H9 (cell line): ENCODE results near the gene CCSER1. TPM values are rescaled to one million over a fixed set of nuclear protein-coding genes. Genes with fewer than 3 reads are reported as not detected.

Source experiments
- DNase-seq: peaks from one replicate; pipeline ENCODE4 v3.0.0-alpha.2; 2017
- H2AFZ ChIP-seq: one replicate; pipeline ENCODE4 v1.6.1; 2013; ENCODE audit warnings: mild to moderate bottlenecking, low read length, control low read depth, moderate library complexity
- H2AK5ac ChIP-seq: 2 replicates; pipeline ENCODE4 v1.6.1; 2013; ENCODE audit warnings: low read length, control low read depth, mixed read lengths; ENCODE audit not compliant: insufficient read length
- H2BK120ac ChIP-seq: one replicate; pipeline ENCODE4 v1.6.1; 2013; ENCODE audit warnings: low read depth, mild to moderate bottlenecking, low read length, control low read depth, inconsistent platforms; ENCODE audit not compliant: poor library complexity, severe bottlenecking
- H2BK12ac ChIP-seq: 2 replicates; pipeline ENCODE4 v1.6.1; 2013; ENCODE audit warnings: low read length, control low read depth, mixed read lengths, low read depth; ENCODE audit not compliant: insufficient read length
- H2BK15ac ChIP-seq: 2 replicates; pipeline ENCODE4 v1.6.1; 2013; ENCODE audit warnings: low read depth, low read length, control low read depth
- H2BK20ac ChIP-seq: one replicate; pipeline ENCODE4 v1.6.1; 2013; ENCODE audit warnings: low read depth, mild to moderate bottlenecking, low read length, control low read depth, inconsistent platforms; ENCODE audit not compliant: poor library complexity, severe bottlenecking
- H2BK5ac ChIP-seq: 2 replicates; pipeline ENCODE4 v1.6.1; 2013; ENCODE audit warnings: low read length, control low read depth, mixed read lengths; ENCODE audit not compliant: insufficient read length
- H3K14ac ChIP-seq: 2 replicates; pipeline ENCODE4 v1.6.1; 2013; ENCODE audit warnings: low read length, control low read depth; ENCODE audit not compliant: insufficient read depth
- H3K18ac ChIP-seq: 2 replicates; pipeline ENCODE4 v1.6.1; 2013; ENCODE audit warnings: low read depth, mild to moderate bottlenecking, mixed read lengths, low read length, control low read depth; ENCODE audit not compliant: insufficient read length
- H3K23ac ChIP-seq: 2 replicates; pipeline ENCODE4 v1.6.1; 2013; ENCODE audit warnings: low read length, control low read depth, mixed read lengths, low read depth; ENCODE audit not compliant: insufficient read length
- H3K23me2 ChIP-seq: 2 replicates; pipeline ENCODE4 v1.6.1; 2013; ENCODE audit warnings: low read depth, mild to moderate bottlenecking, mixed read lengths, low read length, control low read depth; ENCODE audit not compliant: insufficient read length, poor library complexity, severe bottlenecking
- H3K27ac ChIP-seq: 2 replicates; pipeline ENCODE4 v1.5.1; 2013; ENCODE audit warnings: low read length, control low read depth, mixed read lengths, low read depth; ENCODE audit not compliant: insufficient read length
- H3K27me3 ChIP-seq: 2 replicates; pipeline ENCODE4 v1.6.1; 2013; ENCODE audit warnings: low read length, control low read depth, inconsistent platforms; ENCODE audit not compliant: insufficient read depth
- H3K4ac ChIP-seq: 2 replicates; pipeline ENCODE4 v1.6.1; 2013; ENCODE audit warnings: low read depth, mild to moderate bottlenecking, control low read depth, inconsistent platforms, low read length, moderate library complexity
- H3K4me1 ChIP-seq: 2 replicates; pipeline ENCODE4 v1.6.1; 2013; ENCODE audit warnings: low read length, control low read depth, inconsistent platforms; ENCODE audit not compliant: insufficient read depth
- H3K4me2 ChIP-seq: 2 replicates; pipeline ENCODE4 v1.6.1; 2013; ENCODE audit warnings: low read length, control low read depth, mixed read lengths; ENCODE audit not compliant: insufficient read length, insufficient read depth
- H3K56ac ChIP-seq: 2 replicates; pipeline ENCODE4 v1.6.1; 2013; ENCODE audit warnings: low read depth, mild to moderate bottlenecking, mixed read lengths, low read length, control low read depth; ENCODE audit not compliant: insufficient read length
- H3K79me1 ChIP-seq: 2 replicates; pipeline ENCODE4 v1.6.1; 2013; ENCODE audit warnings: low read depth, mild to moderate bottlenecking, moderate library complexity, low read length, control low read depth, inconsistent platforms; ENCODE audit not compliant: insufficient read depth, poor library complexity, severe bottlenecking
- H3K79me2 ChIP-seq: 2 replicates; pipeline ENCODE4 v1.6.1; 2013; ENCODE audit warnings: low read length, control low read depth, inconsistent platforms; ENCODE audit not compliant: insufficient read depth
- H3K9ac ChIP-seq: 2 replicates; pipeline ENCODE4 v1.6.1; 2013; ENCODE audit warnings: low read length, control low read depth, mixed read lengths; ENCODE audit not compliant: insufficient read length; ENCODE audit errors: extremely low read depth
- H3K9me3 ChIP-seq: one replicate; pipeline ENCODE4 v1.6.1; 2013; ENCODE audit warnings: low read depth, low read length, inconsistent platforms; ENCODE audit not compliant: control insufficient read depth
- H3T11ph ChIP-seq: one replicate; pipeline ENCODE4 v1.6.1; 2013; ENCODE audit warnings: mild to moderate bottlenecking, low read length, control low read depth, inconsistent platforms
- H4K20me1 ChIP-seq: one replicate; pipeline ENCODE4 v1.6.1; 2013; ENCODE audit not compliant: control insufficient read depth, insufficient read length, insufficient read depth
- H4K5ac ChIP-seq: 2 replicates; pipeline ENCODE4 v1.6.1; 2013; ENCODE audit warnings: low read depth, mild to moderate bottlenecking, mixed read lengths, low read length, control low read depth; ENCODE audit not compliant: insufficient read length
- H4K8ac ChIP-seq: replicated peaks from 2 replicates; pipeline ENCODE4 v1.6.1; 2013; ENCODE audit warnings: low read length, control low read depth, mixed read lengths, low read depth; ENCODE audit not compliant: insufficient read length
- H4K91ac ChIP-seq: 2 replicates; pipeline ENCODE4 v1.6.1; 2013; ENCODE audit warnings: low read depth, mild to moderate bottlenecking, moderate library complexity, mixed read lengths, low read length, control low read depth; ENCODE audit not compliant: insufficient read length
- H3K27ac Mint-ChIP-seq, 3 experiments: 2 replicates in 2 of 3; 3 replicates in 1 of 3; pipeline ENCODE4 v1.8.0; 2020 to 2021; ENCODE audit warnings: mixed read lengths in 3 of 3, mild to moderate bottlenecking in 1 of 3, moderate library complexity in 1 of 3
- H3K27me3 Mint-ChIP-seq: 2 replicates; pipeline ENCODE4 v1.8.0; 2021; ENCODE audit warnings: low read depth, mild to moderate bottlenecking, moderate library complexity, mixed read lengths
- H3K36me3 Mint-ChIP-seq, 3 experiments: 2 replicates in 2 of 3; 3 replicates in 1 of 3; pipeline ENCODE4 v1.8.0; 2020 to 2021; ENCODE audit warnings: low read depth in 3 of 3, mixed read lengths in 3 of 3; ENCODE audit not compliant: insufficient read depth in 1 of 3
- H3K4me1 Mint-ChIP-seq, 2 experiments: 2 replicates each; pipeline ENCODE4 v1.8.0; 2020; ENCODE audit warnings: mixed read lengths in 2 of 2
- H3K4me3 Mint-ChIP-seq, 2 experiments: 2 replicates in 1 of 2; 3 replicates in 1 of 2; pipeline ENCODE4 v1.8.0; 2020 to 2021; ENCODE audit warnings: mild to moderate bottlenecking in 2 of 2, mixed read lengths in 2 of 2, moderate library complexity in 1 of 2
- H3K9me3 Mint-ChIP-seq, 2 experiments: 2 replicates in 1 of 2; 3 replicates in 1 of 2; pipeline ENCODE4 v1.8.0; 2020; ENCODE audit warnings: mild to moderate bottlenecking in 2 of 2, mixed read lengths in 2 of 2, moderate library complexity in 1 of 2
- WGBS: extraction: QIAGEN DNeasy Blood & Tissue Kit; methylation state at CpG from one replicate; pipeline ENCODE4 v1.1.7; 2013; ENCODE audit warnings: missing lambda C conversion rate, low lambda C conversion rate, mixed read lengths; ENCODE audit not compliant: insufficient read length; ENCODE audit errors: extremely low coverage; 5-methylcytosine and 5-hydroxymethylcytosine counted together
- total RNA-seq: library from RNA; stranded (reverse); gene quantifications from 2 replicates; pipeline ENCODE4 v1.2.1, GENCODE V29; 2021
- TF ChIP-seq, protein P1 (sequence below): fragments of 200-600 bp; sonication (generic); conservative IDR thresholded peaks from 3 replicates; pipeline ENCODE4 v1.8.0; 2021; ENCODE audit warnings: antibody characterized with exemption, mild to moderate bottlenecking

Gene CCSER1
- total RNA-seq, 1 experiment from 2014 or later: 0.37 TPM

DNA sequence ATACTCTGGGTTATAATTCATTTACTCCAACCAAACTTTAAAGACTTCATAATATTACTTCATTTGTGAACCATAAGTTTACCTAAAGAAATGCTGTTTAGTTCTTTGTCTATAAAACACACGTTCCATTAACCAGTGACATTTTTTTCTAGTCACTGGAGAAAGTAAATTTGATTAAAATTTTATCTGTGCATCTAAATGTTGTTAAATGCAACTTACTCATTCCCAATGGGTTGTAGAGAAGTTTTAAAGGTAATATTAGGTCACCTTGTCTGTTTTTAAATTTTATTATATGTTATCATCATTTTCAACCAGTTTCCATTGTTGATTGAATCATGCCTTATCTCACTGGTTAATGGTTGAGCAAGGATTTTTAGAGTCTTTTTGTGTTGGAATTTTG, 401.4 kb downstream of the CCSER1 start:
- H3K56ac ChIP-seq: no peak overlapping the region
- TF ChIP-seq, protein P1, sequence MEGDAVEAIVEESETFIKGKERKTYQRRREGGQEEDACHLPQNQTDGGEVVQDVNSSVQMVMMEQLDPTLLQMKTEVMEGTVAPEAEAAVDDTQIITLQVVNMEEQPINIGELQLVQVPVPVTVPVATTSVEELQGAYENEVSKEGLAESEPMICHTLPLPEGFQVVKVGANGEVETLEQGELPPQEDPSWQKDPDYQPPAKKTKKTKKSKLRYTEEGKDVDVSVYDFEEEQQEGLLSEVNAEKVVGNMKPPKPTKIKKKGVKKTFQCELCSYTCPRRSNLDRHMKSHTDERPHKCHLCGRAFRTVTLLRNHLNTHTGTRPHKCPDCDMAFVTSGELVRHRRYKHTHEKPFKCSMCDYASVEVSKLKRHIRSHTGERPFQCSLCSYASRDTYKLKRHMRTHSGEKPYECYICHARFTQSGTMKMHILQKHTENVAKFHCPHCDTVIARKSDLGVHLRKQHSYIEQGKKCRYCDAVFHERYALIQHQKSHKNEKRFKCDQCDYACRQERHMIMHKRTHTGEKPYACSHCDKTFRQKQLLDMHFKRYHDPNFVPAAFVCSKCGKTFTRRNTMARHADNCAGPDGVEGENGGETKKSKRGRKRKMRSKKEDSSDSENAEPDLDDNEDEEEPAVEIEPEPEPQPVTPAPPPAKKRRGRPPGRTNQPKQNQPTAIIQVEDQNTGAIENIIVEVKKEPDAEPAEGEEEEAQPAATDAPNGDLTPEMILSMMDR: no peak

More for the DNA sequence above, 401.4 kb downstream of the CCSER1 start:
- no peaks in the 10 kb centered on the region for H3K79me1 ChIP-seq
- no peak overlapping the region for H3K14ac ChIP-seq
- H4K8ac ChIP-seq: no peak overlapping the region
- DNase-seq: no peak
- H4K5ac ChIP-seq: no peak overlapping the region
- H2BK12ac ChIP-seq: no peak overlapping the region
- no peak overlapping the region for H3T11ph ChIP-seq
- no peak overlapping the region for H3K27ac Mint-ChIP-seq
- no peaks in the 10 kb centered on the region for H3K27me3 ChIP-seq
- H3K9me3 ChIP-seq: no peaks in the 10 kb centered on the region
- no peak overlapping the region for H2BK15ac ChIP-seq
- no peaks in the 10 kb centered on the region for H3K36me3 Mint-ChIP-seq
- H2BK120ac ChIP-seq: no peak overlapping the region
- H3K4me2 ChIP-seq: no peak overlapping the region
- H3K4me1 ChIP-seq: no peaks in the 10 kb centered on the region
- H3K9ac ChIP-seq: no peak overlapping the region
- no peak overlapping the region for H3K27ac ChIP-seq
- no peaks in the 10 kb centered on the region for H3K79me2 ChIP-seq
- no peak overlapping the region for H2AFZ ChIP-seq
- no peaks in the 10 kb centered on the region for H3K23me2 ChIP-seq
- no peaks in the 10 kb centered on the region; a peak in 1 of 5 replicates for H3K9me3 Mint-ChIP-seq
- peaks cover 2 to 4% of the 10 kb centered on the region in 2 experiments; a peak in 2 of 4 replicates for H3K4me1 Mint-ChIP-seq
- no CpG with 5 or more reads among the region's 1 CpG for WGBS
- no peaks in the 10 kb centered on the region for H4K20me1 ChIP-seq
- no peak overlapping the region for H4K91ac ChIP-seq
- no peak overlapping the region for H3K23ac ChIP-seq
- peaks cover 2% of the 10 kb centered on the region for H3K27me3 Mint-ChIP-seq
- no peak overlapping the region for H2AK5ac ChIP-seq
- H2BK20ac ChIP-seq: no peak overlapping the region
- H3K18ac ChIP-seq: no peak overlapping the region
- no peak overlapping the region for H2BK5ac ChIP-seq
- no peak overlapping the region for H3K4me3 Mint-ChIP-seq
- no peak overlapping the region for H3K4ac ChIP-seq
